Vagina (tissue), 2 donors: ENCODE measurements around the gene SMOC1.

Experiments
- POLR2A ChIP-seq, 2 donors: fragments of 450-650 bp; IDR thresholded peaks; one replicate each; pipeline ENCODE4 v1.6.1; 2017; ENCODE audit warnings: antibody characterized with exemption in 2 of 2, mild to moderate bottlenecking in 2 of 2, moderate library complexity in 2 of 2
- POLR2AphosphoS5 ChIP-seq, 2 donors: sonication (generic); formaldehyde crosslinking; IDR thresholded peaks; one replicate each; pipeline ENCODE4 v1.9.0; 2017; ENCODE audit warnings: antibody characterized with exemption in 2 of 2, mild to moderate bottlenecking in 2 of 2, low read depth in 1 of 2; ENCODE audit not compliant: insufficient read depth in 1 of 2
- TF ChIP-seq, protein P1 (sequence below), 3 experiments: fragments of 450-650 bp in 2 of 3; fragments of 200-600 bp in 1 of 3; sonication (generic) in 1 of 3; IDR thresholded peaks; one replicate each; pipeline ENCODE4 v1.5.1; 2017 to 2019; ENCODE audit warnings: antibody characterized with exemption in 3 of 3, mild to moderate bottlenecking in 2 of 3, moderate library complexity in 2 of 3

DNA sequence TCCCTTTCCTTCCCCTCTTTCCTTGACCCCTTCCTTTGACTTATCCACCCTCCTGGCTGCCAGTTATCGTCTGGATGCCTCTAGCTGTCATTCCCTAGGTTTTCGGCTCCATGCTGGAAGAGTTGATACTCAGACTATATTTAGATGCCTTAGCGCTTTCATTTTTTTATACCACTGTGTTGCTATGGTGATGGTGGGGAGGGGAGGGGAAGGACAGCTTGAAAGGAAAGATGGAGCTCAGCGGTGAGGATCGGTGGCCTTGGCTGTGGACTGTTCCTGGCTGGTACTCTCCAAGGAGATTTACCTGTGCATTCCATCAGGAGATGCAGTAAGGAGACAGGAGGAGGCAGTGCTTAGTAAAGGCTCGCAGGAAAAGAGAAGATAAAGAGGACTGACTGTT lies 200.9 kb downstream of the SMOC1 start:
- TF ChIP-seq, protein P1, sequence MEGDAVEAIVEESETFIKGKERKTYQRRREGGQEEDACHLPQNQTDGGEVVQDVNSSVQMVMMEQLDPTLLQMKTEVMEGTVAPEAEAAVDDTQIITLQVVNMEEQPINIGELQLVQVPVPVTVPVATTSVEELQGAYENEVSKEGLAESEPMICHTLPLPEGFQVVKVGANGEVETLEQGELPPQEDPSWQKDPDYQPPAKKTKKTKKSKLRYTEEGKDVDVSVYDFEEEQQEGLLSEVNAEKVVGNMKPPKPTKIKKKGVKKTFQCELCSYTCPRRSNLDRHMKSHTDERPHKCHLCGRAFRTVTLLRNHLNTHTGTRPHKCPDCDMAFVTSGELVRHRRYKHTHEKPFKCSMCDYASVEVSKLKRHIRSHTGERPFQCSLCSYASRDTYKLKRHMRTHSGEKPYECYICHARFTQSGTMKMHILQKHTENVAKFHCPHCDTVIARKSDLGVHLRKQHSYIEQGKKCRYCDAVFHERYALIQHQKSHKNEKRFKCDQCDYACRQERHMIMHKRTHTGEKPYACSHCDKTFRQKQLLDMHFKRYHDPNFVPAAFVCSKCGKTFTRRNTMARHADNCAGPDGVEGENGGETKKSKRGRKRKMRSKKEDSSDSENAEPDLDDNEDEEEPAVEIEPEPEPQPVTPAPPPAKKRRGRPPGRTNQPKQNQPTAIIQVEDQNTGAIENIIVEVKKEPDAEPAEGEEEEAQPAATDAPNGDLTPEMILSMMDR (IDR thresholded peaks at IDR 0.05): no peak
- TF ChIP-seq POLR2A (IDR thresholded peaks at IDR 0.05) (no peak), POLR2AphosphoS5 (IDR thresholded peaks at IDR 0.05; ENCODE audit: insufficient read depth in 1 of 2, low read depth in 1 of 2) (no peak)
